ENCODE results near the gene YAE1.

YAE1 gene

GRCh38 chr7:39557911-39558310, 8.3 kb upstream of the YAE1 start:
- no peak for DNase-seq

GRCh38 chr7:39560408-39560807, 5.8 kb upstream of the YAE1 start:
- no peak for DNase-seq

- no peak for DNase-seq
These were observed 5.2 kb upstream of the YAE1 start for GRCh38 chr7:39560997-39561396.

- no peak for DNase-seq
These were observed 666 bp upstream of the YAE1 start for GRCh38 chr7:39565538-39565937.

GRCh38 chr7:39567294-39567693, 1.1 kb downstream of the YAE1 start:
- no peak for DNase-seq

GRCh38 chr7:39574673-39575349, 8.6 kb downstream of the YAE1 start:
- DNase-seq, result no peak

GRCh38 chr7:39577229-39577874, 11.1 kb downstream of the YAE1 start:
- DNase-seq, result no peak

- DNase-seq, result peak; percentile 91
These were observed 14.1 kb downstream of the YAE1 start for GRCh38 chr7:39580149-39580874.

- DNase-seq, result peak; percentile 39
These were observed 16.3 kb downstream of the YAE1 start for GRCh38 chr7:39582536-39582935.

- no peak for DNase-seq
These were observed 17.3 kb downstream of the YAE1 start for GRCh38 chr7:39583539-39583938.

GRCh38 chr7:39587393-39587792, 21.2 kb downstream of the YAE1 start:
- DNase-seq, result no peak

GRCh38 chr7:39588416-39588815, 22.2 kb downstream of the YAE1 start:
- DNase-seq, result no peak

- DNase-seq, result peak; percentile 47
These were observed 23.3 kb downstream of the YAE1 start for GRCh38 chr7:39589323-39590111.

GRCh38 chr7:39592586-39592985, 26.4 kb downstream of the YAE1 start:
- no peak for DNase-seq

GRCh38 chr7:39594988-39595620, 28.9 kb downstream of the YAE1 start:
- DNase-seq, result no peak

GRCh38 chr7:39602351-39602750, 36.1 kb downstream of the YAE1 start:
- no peak for DNase-seq

- no peak for DNase-seq
These were observed 37.7 kb downstream of the YAE1 start for GRCh38 chr7:39603924-39604323.

- DNase-seq, result no peak
These were observed 38.9 kb downstream of the YAE1 start for GRCh38 chr7:39605087-39605486.

- no peak for DNase-seq
These were observed 40.1 kb downstream of the YAE1 start for GRCh38 chr7:39606352-39606751.

GRCh38 chr7:39606941-39607340, 40.7 kb downstream of the YAE1 start:
- DNase-seq, result no peak

GRCh38 chr7:39607865-39608264, 41.7 kb downstream of the YAE1 start:
- no peak for DNase-seq

GRCh38 chr7:39608278-39608677, 42.1 kb downstream of the YAE1 start:
- DNase-seq, result no peak
